GM19023 (cell line): Measurements from ENCODE around the gene GOLGA6L4.
A peak's percentile ranks its signal among the peaks of the same experiment; 100 is the strongest.
"Not testable (repeated sequence)": the region's sequence is repeated elsewhere in the genome, so short reads cannot be mapped to it uniquely, and the experiment has no call there.

ENCODE experiments used
- ATAC-seq: cut with Tn5 transposase; IDR thresholded peaks from one replicate; pipeline ENCODE4 v1.9.1; 2021; ENCODE audit warnings: mild to moderate bottlenecking, moderate library complexity; ENCODE audit not compliant: unreplicated experiment

The GOLGA6L4 gene, protein sequence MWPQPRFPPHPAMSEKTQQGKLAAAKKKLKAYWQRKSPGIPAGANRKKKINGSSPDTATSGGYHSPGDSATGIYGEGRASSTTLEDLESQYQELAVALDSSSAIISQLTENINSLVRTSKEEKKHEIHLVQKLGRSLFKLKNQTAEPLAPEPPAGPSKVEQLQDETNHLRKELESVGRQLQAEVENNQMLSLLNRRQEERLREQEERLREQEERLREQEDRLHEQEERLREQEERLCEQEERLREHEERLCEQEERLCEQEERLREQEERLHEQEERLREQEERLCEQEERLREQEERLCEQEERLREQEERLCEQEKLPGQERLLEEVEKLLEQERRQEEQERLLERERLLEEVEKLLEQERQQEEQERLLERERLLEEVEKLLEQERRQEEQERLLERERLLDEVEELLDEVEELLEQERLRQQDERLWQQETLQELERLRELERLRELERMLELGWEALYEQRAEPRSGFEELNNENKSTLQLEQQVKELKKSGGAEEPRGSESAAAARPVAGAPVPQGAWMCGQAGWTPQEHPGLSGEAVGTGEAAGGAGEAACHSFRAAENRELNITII

DNA sequence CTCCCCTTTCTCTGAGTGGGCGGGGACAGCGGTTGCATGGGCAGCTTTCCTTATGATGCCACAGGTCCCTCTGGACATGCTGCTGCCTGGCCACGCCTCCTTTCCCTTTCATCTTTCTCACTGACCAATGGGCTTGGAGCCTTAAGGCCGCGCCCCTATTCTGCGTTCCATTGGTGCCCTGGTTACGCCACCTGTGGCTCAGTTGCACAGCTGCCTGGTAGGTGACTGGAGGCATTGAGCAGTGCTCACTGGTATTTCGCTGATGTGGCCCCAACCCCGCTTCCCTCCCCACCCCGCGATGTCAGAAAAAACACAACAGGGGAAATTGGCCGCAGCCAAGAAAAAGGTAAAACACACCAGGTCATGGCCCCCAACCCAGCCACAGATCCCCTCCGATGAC is at the start of gene GOLGA6L4:
GOLGA6L4 (plus strand) TSS at position 201 of the 400 bp plus-strand sequence; CDS start at position 263, 62 bp downstream.
- not testable (repeated sequence) for ATAC-seq

GRCh38 chr15:84192982-84193381 is 42.6 kb upstream of the GOLGA6L4 start:
- ATAC-seq: not testable (repeated sequence)

- peak; percentile 74 for ATAC-seq
These were observed 40.0 kb upstream of the GOLGA6L4 start for GRCh38 chr15:84195603-84196002.

- not testable (repeated sequence) for ATAC-seq
These were observed 38.9 kb upstream of the GOLGA6L4 start for GRCh38 chr15:84196530-84197188.

- not testable (repeated sequence) for ATAC-seq
These were observed 35.7 kb upstream of the GOLGA6L4 start for GRCh38 chr15:84199865-84200264.

DNA sequence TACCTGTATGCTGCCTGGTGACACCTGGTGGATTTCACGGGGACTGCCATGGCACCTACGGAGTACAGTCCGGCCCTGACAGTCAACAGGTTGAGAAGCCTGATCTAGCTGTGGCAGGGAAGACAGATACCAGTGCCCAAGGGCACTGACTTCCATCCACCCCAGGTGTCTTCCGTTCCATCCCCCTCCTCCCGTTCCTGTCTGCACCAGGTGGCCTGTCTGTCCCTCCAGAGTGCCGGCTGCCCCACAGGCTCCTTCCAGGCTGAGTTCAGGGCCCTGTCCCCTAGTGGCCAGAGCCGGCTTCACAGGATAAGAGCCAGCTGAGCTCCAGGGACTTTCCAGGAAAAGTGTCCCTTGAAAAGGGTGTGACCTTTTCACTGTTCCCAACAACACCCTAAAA is 10.9 kb downstream of the GOLGA6L4 start:
- ATAC-seq: not testable (repeated sequence)
